GM23338 (cell line): Measurements from ENCODE around the gene NUDT6. TPM values are rescaled to one million over a fixed set of nuclear protein-coding genes. Genes with fewer than 3 reads are reported as not detected.

Experiments used
- ATAC-seq: fragments of 200-7000 bp; cut with Tn5 transposase; 3 replicates; pipeline ENCODE4 v1.9.1; 2020
- DNase-seq: peaks from one replicate; pipeline ENCODE4 v3.0.0-alpha.2; 2015; ENCODE audit warnings: low spot score
- H2AFZ ChIP-seq: fragments of 200-600 bp; sonication (generic); 2 replicates; pipeline ENCODE4 v1.8.0; 2016; ENCODE audit warnings: antibody characterized with exemption, mild to moderate bottlenecking, moderate library complexity
- H3F3A ChIP-seq: fragments of 200-600 bp; sonication (generic); replicated peaks from 2 replicates; pipeline ENCODE4 v1.8.0; 2017; ENCODE audit warnings: antibody characterized with exemption, mixed run types, low read depth
- H3K27ac ChIP-seq: fragments of 200-600 bp; sonication (generic); 2 replicates; pipeline ENCODE4 v1.6.1; 2016; ENCODE audit warnings: low read depth
- H3K27me3 ChIP-seq: fragments of 200-600 bp; sonication (generic); 2 replicates; pipeline ENCODE4 v1.8.0; 2016; ENCODE audit warnings: mild to moderate bottlenecking, mixed run types, moderate library complexity; ENCODE audit not compliant: insufficient read depth
- H3K36me3 ChIP-seq: fragments of 200-600 bp; sonication (generic); 2 replicates; pipeline ENCODE4 v1.8.0; 2016; ENCODE audit warnings: mild to moderate bottlenecking; ENCODE audit not compliant: insufficient read depth
- H3K4me1 ChIP-seq: fragments of 200-600 bp; sonication (generic); 2 replicates; pipeline ENCODE4 v1.8.0; 2016; ENCODE audit warnings: mild to moderate bottlenecking, moderate library complexity; ENCODE audit not compliant: insufficient read depth
- H3K4me2 ChIP-seq: fragments of 200-600 bp; sonication (generic); 2 replicates; pipeline ENCODE4 v1.7.1; 2017; ENCODE audit warnings: mixed run types
- H3K4me3 ChIP-seq: fragments of 200-600 bp; sonication (generic); 2 replicates; pipeline ENCODE4 v1.6.1; 2016; ENCODE audit warnings: mixed run types
- H3K79me2 ChIP-seq: fragments of 200-600 bp; sonication (generic); replicated peaks from 2 replicates; pipeline ENCODE4 v1.8.0; 2017; ENCODE audit warnings: mild to moderate bottlenecking; ENCODE audit not compliant: insufficient read depth
- H3K9me2 ChIP-seq: fragments of 200-600 bp; sonication (generic); 2 replicates; pipeline ENCODE4 v1.8.0; 2017; ENCODE audit not compliant: insufficient read depth
- H4K20me1 ChIP-seq: fragments of 200-600 bp; sonication (generic); replicated peaks from 2 replicates; pipeline ENCODE4 v1.8.0; 2017; ENCODE audit warnings: mild to moderate bottlenecking; ENCODE audit not compliant: insufficient read depth
- H3K27ac Mint-ChIP-seq: 2 replicates; pipeline ENCODE4 v1.8.0; 2020; ENCODE audit warnings: inconsistent platforms, mild to moderate bottlenecking, moderate library complexity, mixed read lengths
- H3K27me3 Mint-ChIP-seq: 3 replicates; pipeline ENCODE4 v1.8.0; 2022; ENCODE audit warnings: low read depth, mild to moderate bottlenecking, moderate library complexity, mixed read lengths, inconsistent platforms; ENCODE audit not compliant: insufficient read depth, poor library complexity
- H3K36me3 Mint-ChIP-seq: 3 replicates; pipeline ENCODE4 v1.8.0; 2021; ENCODE audit warnings: low read depth, mild to moderate bottlenecking, inconsistent platforms, moderate library complexity, mixed read lengths
- H3K4me1 Mint-ChIP-seq: 3 replicates; pipeline ENCODE4 v1.8.0; 2020; ENCODE audit warnings: mild to moderate bottlenecking, inconsistent platforms, mixed read lengths
- H3K4me3 Mint-ChIP-seq: 3 replicates; pipeline ENCODE4 v1.8.0; 2021; ENCODE audit warnings: moderate library complexity, mild to moderate bottlenecking, inconsistent platforms, mixed read lengths
- H3K9me3 Mint-ChIP-seq: 3 replicates; pipeline ENCODE4 v1.8.0; 2020; ENCODE audit warnings: moderate library complexity, mild to moderate bottlenecking, inconsistent platforms, mixed read lengths
- CREB1 ChIP-seq: fragments of 250-450 bp; sonication (Bioruptor Pico); IDR thresholded peaks from 2 replicates; pipeline ENCODE4 v1.5.0; 2020; ENCODE audit warnings: low read depth, mild to moderate bottlenecking, moderate library complexity
- ETS1 ChIP-seq: IDR thresholded peaks from 2 replicates; pipeline ENCODE4 v1.6.1; 2016; ENCODE audit warnings: antibody characterized with exemption
- EZH2 ChIP-seq: fragments of 200-600 bp; sonication (generic); IDR thresholded peaks from one replicate; pipeline ENCODE4 v1.8.0; 2017; ENCODE audit warnings: antibody characterized with exemption, mild to moderate bottlenecking, low read depth; ENCODE audit not compliant: unreplicated experiment
- EZH2phosphoT487 ChIP-seq: fragments of 200-600 bp; sonication (generic); IDR thresholded peaks from one replicate; pipeline ENCODE4 v1.8.1; 2018; ENCODE audit warnings: antibody characterized with exemption; ENCODE audit not compliant: unreplicated experiment
- JUNB ChIP-seq: IDR thresholded peaks from one replicate; pipeline ENCODE4 v1.6.1; 2016; ENCODE audit warnings: antibody characterized with exemption; ENCODE audit not compliant: unreplicated experiment
- NANOG ChIP-seq: IDR thresholded peaks from 2 replicates; pipeline ENCODE4 v1.6.1; 2016; ENCODE audit warnings: antibody characterized with exemption, borderline replicate concordance
- REST ChIP-seq: IDR thresholded peaks from one replicate; pipeline ENCODE4 v1.6.1; 2018; ENCODE audit warnings: antibody characterized with exemption; ENCODE audit not compliant: unreplicated experiment
- STAT1 ChIP-seq: IDR thresholded peaks from one replicate; pipeline ENCODE4 v1.6.1; 2016; ENCODE audit warnings: antibody characterized with exemption; ENCODE audit not compliant: unreplicated experiment
- ZNF114 ChIP-seq: fragments of 250-450 bp; sonication (Bioruptor Pico); IDR thresholded peaks from 2 replicates; pipeline ENCODE4 v1.5.0; 2020; ENCODE audit warnings: mild to moderate bottlenecking, moderate library complexity
- ZNF331 ChIP-seq: fragments of 250-450 bp; sonication (Bioruptor Pico); IDR thresholded peaks from 2 replicates; pipeline ENCODE4 v1.5.0; 2020; ENCODE audit warnings: low read depth, mild to moderate bottlenecking, moderate library complexity
- ZNF462 ChIP-seq: fragments of 250-450 bp; sonication (Bioruptor Pico); IDR thresholded peaks from 2 replicates; pipeline ENCODE4 v1.5.0; 2020; ENCODE audit warnings: mild to moderate bottlenecking, moderate library complexity
- polyA plus RNA-seq: library from polyadenylated mRNA; unstranded; fragments of >200 nt; fragmentation: Nextera tagmentation; extraction: Ambion mirVana; gene quantifications from 2 replicates; pipeline ENCODE4 v1.2.1, GENCODE V29; 2016
- total RNA-seq: library from RNA; depleted of rRNA; stranded (reverse); fragments of >200 nt; shearing (Covaris generic); gene quantifications from 2 replicates; pipeline ENCODE4 v1.2.3, GENCODE V29; 2014

The NUDT6 gene
- total and polyA plus RNA-seq, 2 experiments from 2014 or later: 4.9 to 9.1 TPM

GRCh38 chr4:122922877-122923511 is 597 bp upstream of the NUDT6 start (continued):
- TF ChIP-seq REST (peak; percentile 20), ETS1 (peak; percentile 55), CREB1 (CRISPR knock-in tag) (peak; percentile 52; the same call in 1 of the 2 replicates)

GRCh38 chr4:122921300-122921699 is 1.1 kb downstream of the NUDT6 start:
- Histone ChIP-seq H3K27me3 (no peaks in the 10 kb centered on the region), H3K79me2 (peaks cover 38% of the 10 kb centered on the region), H3K4me2 (peak overlapping the region; percentile 97), H3K27ac (no peak overlapping the region), H3K36me3 (no peaks in the 10 kb centered on the region), H3K4me1 (peaks cover 27% of the 10 kb centered on the region), H3K9me2 (no peaks in the 10 kb centered on the region), H2AFZ (peak overlapping the region; percentile 99; the same call in 1 of the 2 replicates), H4K20me1 (no peaks in the 10 kb centered on the region), H3K4me3 (peak overlapping the region; percentile 87), H3F3A (0 out of 2 replicates have a peak, but pooled peaks cover 4% of the 10 kb centered on the region)
- Mint-ChIP-seq H3K9me3 (no peaks in the 10 kb centered on the region), H3K36me3 (no peaks in the 10 kb centered on the region), H3K4me3 (no peak overlapping the region; the same call in 2 of the 3 replicates), H3K27ac (no peak overlapping the region), H3K4me1 (peaks cover 10% of the 10 kb centered on the region; the same call in 2 of the 3 replicates), H3K27me3 (no peaks in the 10 kb centered on the region)
- DNase-seq (no peak), ATAC-seq (no peak)
- no peak for TF ChIP-seq ETS1
- no peak for TF ChIP-seq ZNF462 (CRISPR knock-in tag)
- no peak for TF ChIP-seq EZH2
- TF ChIP-seq ZNF331 (CRISPR knock-in tag): no peak
- no peak for TF ChIP-seq EZH2phosphoT487
- no peak for TF ChIP-seq JUNB
- no peak for TF ChIP-seq CREB1 (CRISPR knock-in tag)
- TF ChIP-seq NANOG: no peak
- no peak for TF ChIP-seq STAT1
- no peak for TF ChIP-seq ZNF114 (CRISPR knock-in tag)
